B cell (primary cell): Measurements from ENCODE around the gene TLK1. TPM values are rescaled to one million over a fixed set of nuclear protein-coding genes. Genes with fewer than 3 reads are reported as not detected.

Experiments used
- ATAC-seq: fragments of 200-7000 bp; cut with Tn5 transposase; one replicate; pipeline ENCODE4 v1.10.0; 2021; ENCODE audit warnings: low read depth, mild to moderate bottlenecking, moderate number of reproducible peaks, moderate library complexity
- CTCF ChIA-PET: fragments of 350-600 bp; sonication (Branson Sonifier 250); formaldehyde crosslinking; loops from one replicate; lab custom pipeline; 2021; ENCODE audit warnings: antibody characterized with exemption, inconsistent platforms; lab: Charles Lee
- POLR2A ChIA-PET: fragments of 350-600 bp; sonication (Branson Sonifier 250); formaldehyde crosslinking; loops from one replicate; lab custom pipeline; 2021; ENCODE audit warnings: antibody characterized with exemption; lab: Charles Lee
- DNase-seq: peaks from one replicate; pipeline ENCODE4 v3.0.0; 2013
- H2AFZ ChIP-seq: 2 replicates; pipeline ENCODE4 v1.6.1; 2012; ENCODE audit warnings: mild to moderate bottlenecking, low read depth, low read length; ENCODE audit not compliant: insufficient read depth, poor library complexity, severe bottlenecking
- H3K27ac ChIP-seq, 2 donors: 1 replicate in 1 of 2; 2 replicates in 1 of 2; pipeline ENCODE4 v1.5.1; 2012 to 2013; ENCODE audit warnings: low read length in 2 of 2, mild to moderate bottlenecking in 2 of 2, moderate library complexity in 1 of 2
- H3K27me3 ChIP-seq, 4 experiments: fragments of 200-600 bp in 1 of 4; sonication (generic) in 1 of 4; replicated peaks in 1 of 4; 1 replicate in 2 of 4; 2 replicates in 2 of 4; pipeline versions ENCODE4 v1.6.1 to v1.7.0; 2013 to 2016; ENCODE audit warnings: low read length in 3 of 4, mild to moderate bottlenecking in 2 of 4, mixed read lengths in 1 of 4, moderate library complexity in 1 of 4; ENCODE audit not compliant: insufficient read depth in 4 of 4, control insufficient read depth in 3 of 4; ENCODE audit errors: control extremely low read depth in 1 of 4
- H3K36me3 ChIP-seq, 2 experiments: replicated peaks in 1 of 2; 1 replicate in 1 of 2; 2 replicates in 1 of 2; pipeline versions ENCODE4 v1.6.1 to v1.7.1; 2013; ENCODE audit warnings: low read length in 1 of 2; ENCODE audit not compliant: insufficient read depth in 2 of 2, control insufficient read depth in 1 of 2; ENCODE audit errors: control extremely low read depth in 1 of 2, extremely low read depth in 1 of 2
- H3K4me1 ChIP-seq, 2 donors: fragments of 200-600 bp in 1 of 2; sonication (generic) in 1 of 2; 1 replicate in 1 of 2; 2 replicates in 1 of 2; pipeline versions ENCODE4 v1.5.1 to v1.6.1; 2013 to 2017; ENCODE audit warnings: low read length in 2 of 2; ENCODE audit not compliant: control insufficient read depth in 2 of 2, insufficient read depth in 2 of 2
- H3K4me2 ChIP-seq: replicated peaks from 2 replicates; pipeline ENCODE3; 2012; ENCODE audit warnings: mild to moderate bottlenecking, low read depth, low read length; ENCODE audit not compliant: poor library complexity, severe bottlenecking
- H3K4me3 ChIP-seq, 5 experiments: fragments of 200-600 bp in 1 of 5; sonication (generic) in 1 of 5; 1 replicate in 3 of 5; 2 replicates in 2 of 5; pipeline versions ENCODE4 v1.5.1 to v1.7.0; 2011 to 2016; ENCODE audit warnings: low read length in 4 of 5, mild to moderate bottlenecking in 4 of 5, low read depth in 2 of 5, control low read depth in 1 of 5, moderate library complexity in 1 of 5; ENCODE audit not compliant: insufficient read depth in 1 of 5; ENCODE audit errors: control extremely low read depth in 1 of 5, extremely low read depth in 1 of 5
- H3K79me2 ChIP-seq: fragments of 200-600 bp; sonication (generic); one replicate; pipeline ENCODE4 v1.6.0; 2016; ENCODE audit warnings: low read length; ENCODE audit not compliant: control insufficient read depth, insufficient read depth
- H3K9ac ChIP-seq: fragments of 200-600 bp; sonication (generic); 2 replicates; pipeline ENCODE4 v1.6.1; 2017; ENCODE audit warnings: mild to moderate bottlenecking, low read length, moderate library complexity
- H3K9me3 ChIP-seq, 3 donors: one replicate each; pipeline versions ENCODE4 v1.6.1 to v1.7.1; 2013; ENCODE audit warnings: low read length in 2 of 3; ENCODE audit not compliant: control insufficient read depth in 2 of 3, insufficient read depth in 1 of 3; ENCODE audit errors: control extremely low read depth in 1 of 3
- H4K20me1 ChIP-seq: 2 replicates; pipeline ENCODE4 v1.6.0; 2012; ENCODE audit warnings: mild to moderate bottlenecking, low read length; ENCODE audit not compliant: insufficient read depth, control insufficient read depth, poor library complexity, severe bottlenecking
- H3K27ac Mint-ChIP-seq: one replicate; pipeline ENCODE4 v1.8.0; 2021; ENCODE audit warnings: mixed read lengths
- H3K27me3 Mint-ChIP-seq: one replicate; pipeline ENCODE4 v1.8.0; 2021; ENCODE audit warnings: mixed read lengths
- H3K4me1 Mint-ChIP-seq: one replicate; pipeline ENCODE4 v1.8.0; 2021; ENCODE audit warnings: mixed read lengths
- H3K4me3 Mint-ChIP-seq: one replicate; pipeline ENCODE4 v1.8.0; 2021; ENCODE audit warnings: mixed read lengths
- H3K9me3 Mint-ChIP-seq: one replicate; pipeline ENCODE4 v1.8.0; 2022; ENCODE audit warnings: mixed read lengths; ENCODE audit not compliant: insufficient read depth
- CTCF ChIP-seq: fragments of 200-600 bp; IDR thresholded peaks from one replicate; pipeline ENCODE4 v1.8.0; 2022; ENCODE audit warnings: antibody characterized with exemption, mild to moderate bottlenecking
- EZH2 ChIP-seq: IDR thresholded peaks from 2 replicates; pipeline ENCODE4 v1.6.1; 2012; ENCODE audit warnings: borderline replicate concordance, low read depth, mild to moderate bottlenecking, moderate library complexity, low read length; ENCODE audit not compliant: insufficient read depth, poor library complexity, severe bottlenecking
- WGBS: methylation state at CpG from one replicate; pipeline ENCODE4 v1.1.5; 2013; ENCODE audit warnings: missing lambda C conversion rate; ENCODE audit not compliant: insufficient coverage; 5-methylcytosine and 5-hydroxymethylcytosine counted together
- intact Hi-C: fragments of 100-400 bp; cut with micrococcal nuclease; formaldehyde crosslinking; loops from one replicate; pipeline ENCODE4 v1.10.0; 2022
- polyA plus RNA-seq: library from polyadenylated mRNA; depleted of rRNA; stranded (reverse); fragments of >200 nt; gene quantifications from 2 replicates; pipeline ENCODE4 v1.2.3, GENCODE V29; 2012
- total RNA-seq, 2 donors: library from RNA; stranded (reverse); fragments of 120-200 nt in 1 of 2; gene quantifications; 1 replicate in 1 of 2; 2 replicates in 1 of 2; pipeline versions ENCODE4 v1.2.3 to v1.2.4, GENCODE V29; 2013 to 2022

Gene TLK1
- total and polyA plus RNA-seq, 2 donors (not counting 1 experiment from before 2014, with no cell fraction given): 13.8 to 186 TPM

GRCh38 chr2:170942615-170943014 lies 218.1 kb downstream of the TLK1 start:
- POLR2A ChIA-PET: no interaction called here
- no peak overlapping the region for H3K27ac Mint-ChIP-seq
- no peak for ATAC-seq

More at GRCh38 chr2:170942615-170943014, 218.1 kb downstream of the TLK1 start:
- DNase-seq: no peak
- Histone ChIP-seq H3K36me3 (peaks cover 4 to 5% of the 10 kb centered on the region in 2 experiments), H3K27ac (no peak overlapping the region), H2AFZ (no peak overlapping the region), H3K4me1 (peaks cover 0 to 11% of the 10 kb centered on the region in 2 donors), H4K20me1 (peaks cover 66% of the 10 kb centered on the region), H3K27me3 (no peaks in the 10 kb centered on the region), H3K9me3 (peaks cover 0 to 1% (median 0%) of the 10 kb centered on the region in 3 donors), H3K79me2 (peaks cover 97% of the 10 kb centered on the region), H3K4me3 (no peak overlapping the region), H3K4me2 (no peak overlapping the region), H3K9ac (no peak overlapping the region)
- H3K4me3 Mint-ChIP-seq: no peak overlapping the region
- CTCF ChIA-PET: no interaction called here
- peaks cover 47% of the 10 kb centered on the region for H3K4me1 Mint-ChIP-seq
- WGBS: no CpG with 5 or more reads among the region's 4 CpGs
- no peak for TF ChIP-seq EZH2
- no peak for TF ChIP-seq CTCF
- intact Hi-C loops: no loop called here
- no peaks in the 10 kb centered on the region for H3K27me3 Mint-ChIP-seq
- H3K9me3 Mint-ChIP-seq: no peaks in the 10 kb centered on the region

Other genes starting within 250 kb of the TLK1 start
- 48.8 and 50.5 TPM in 2 replicates for gene GORASP2, start 231.6 kb downstream of the TLK1 start, total RNA-seq
- 40.5 and 58.0 TPM in 2 replicates for gene GORASP2, start 231.6 kb downstream of the TLK1 start, polyA plus RNA-seq